IMR-90 (cell line): Measurements from ENCODE around the gene SMYD2. TPM values are rescaled to one million over a fixed set of nuclear protein-coding genes. Genes with fewer than 3 reads are reported as not detected.

Experiments used
- ATAC-seq: fragments of 200-7000 bp; cut with Tn5 transposase; 2 replicates; pipeline ENCODE4 v1.9.1; 2020; ENCODE audit warnings: low read depth, mild to moderate bottlenecking, moderate library complexity
- BruUV-seq: library from RNA; stranded (reverse); fragments of 400-500 nt; replicated peaks from 2 replicates; lab custom pipeline; 2021; lab: Mats Ljungman, UMichigan
- CTCF ChIA-PET: fragments of 300-600 bp; formaldehyde crosslinking; extraction: SDS; loops from one replicate; lab custom pipeline; 2021; ENCODE audit warnings: antibody characterized with exemption; lab: Yijun Ruan, JAX
- POLR2A ChIA-PET: fragments of 300-600 bp; sonication (Branson Sonifier 250); formaldehyde crosslinking; loops from one replicate; lab custom pipeline; 2022; ENCODE audit warnings: antibody characterized with exemption; ENCODE audit not compliant: unreplicated experiment; lab: Charles Lee
- DNase-seq: peaks from one replicate; pipeline ENCODE4 v3.0.0; 2013
- H2AFZ ChIP-seq: replicated peaks from 2 replicates; pipeline ENCODE3; 2013; ENCODE audit warnings: low read length, mild to moderate bottlenecking; ENCODE audit not compliant: poor library complexity
- H2AK5ac ChIP-seq: 2 replicates; pipeline ENCODE4 v1.6.1; 2013; ENCODE audit warnings: low read depth, low read length, inconsistent platforms
- H2AK9ac ChIP-seq: replicated peaks from 2 replicates; pipeline ENCODE3; 2013; ENCODE audit warnings: mild to moderate bottlenecking, low read depth, low read length, moderate library complexity; ENCODE audit not compliant: poor library complexity
- H2BK120ac ChIP-seq: 2 replicates; pipeline ENCODE4 v1.6.1; 2013; ENCODE audit warnings: low read depth, low read length, inconsistent platforms
- H2BK15ac ChIP-seq: 3 replicates; pipeline ENCODE4 v1.6.1; 2013; ENCODE audit warnings: low read depth, low read length, inconsistent platforms
- H2BK20ac ChIP-seq: 2 replicates; pipeline ENCODE4 v1.6.1; 2013; ENCODE audit warnings: low read depth, mild to moderate bottlenecking, inconsistent platforms, low read length, moderate library complexity
- H2BK5ac ChIP-seq: 2 replicates; pipeline ENCODE4 v1.6.1; 2013; ENCODE audit warnings: mild to moderate bottlenecking, low read depth, low read length, inconsistent platforms; ENCODE audit not compliant: poor library complexity, severe bottlenecking
- H3K14ac ChIP-seq: replicated peaks from 2 replicates; pipeline ENCODE4 v1.6.1; 2013; ENCODE audit warnings: low read depth, low read length, inconsistent platforms
- H3K18ac ChIP-seq: 2 replicates; pipeline ENCODE4 v1.6.1; 2013; ENCODE audit warnings: low read depth, low read length, control low read depth
- H3K23ac ChIP-seq: 2 replicates; pipeline ENCODE4 v1.6.1; 2013; ENCODE audit warnings: low read depth, low read length, inconsistent platforms
- H3K27ac ChIP-seq: 2 replicates; pipeline ENCODE4 v1.5.1; 2013; ENCODE audit warnings: mild to moderate bottlenecking, control low read depth, low read length; ENCODE audit not compliant: insufficient read depth
- H3K27me3 ChIP-seq: 2 replicates; pipeline ENCODE4 v1.6.1; 2013; ENCODE audit warnings: low read length; ENCODE audit not compliant: control insufficient read depth, insufficient read depth
- H3K36me3 ChIP-seq: 2 replicates; pipeline ENCODE4 v1.6.1; 2013; ENCODE audit warnings: low read length, mixed read lengths; ENCODE audit not compliant: control insufficient read depth, insufficient read depth
- H3K4ac ChIP-seq: 2 replicates; pipeline ENCODE4 v1.6.1; 2013; ENCODE audit warnings: low read depth, low read length, inconsistent platforms
- H3K4me1 ChIP-seq: 2 replicates; pipeline ENCODE4 v1.6.1; 2013; ENCODE audit warnings: low read length, mixed read lengths; ENCODE audit not compliant: control insufficient read depth, insufficient read depth
- H3K4me2 ChIP-seq: 2 replicates; pipeline ENCODE4 v1.6.1; 2013; ENCODE audit warnings: low read depth, mild to moderate bottlenecking, control low read depth, low read length, moderate library complexity
- H3K4me3 ChIP-seq: 2 replicates; pipeline ENCODE4 v1.5.1; 2013; ENCODE audit warnings: low read depth, mild to moderate bottlenecking, control low read depth, low read length, moderate library complexity; ENCODE audit not compliant: insufficient read depth
- H3K56ac ChIP-seq: 2 replicates; pipeline ENCODE4 v1.6.1; 2013; ENCODE audit warnings: low read length, inconsistent platforms; ENCODE audit not compliant: insufficient read depth; ENCODE audit errors: extremely low read depth
- H3K79me1 ChIP-seq, 2 experiments: 2 replicates each; pipeline ENCODE4 v1.6.1; 2013; ENCODE audit warnings: low read length in 2 of 2, inconsistent platforms in 1 of 2, low read depth in 1 of 2
- H3K9ac ChIP-seq: 2 replicates; pipeline ENCODE4 v1.6.1; 2013; ENCODE audit warnings: low read depth, low read length, control low read depth
- H3K9me1 ChIP-seq: 2 replicates; pipeline ENCODE4 v1.6.1; 2013; ENCODE audit warnings: low read length, inconsistent platforms; ENCODE audit not compliant: insufficient read depth
- H3K9me3 ChIP-seq: 2 replicates; pipeline ENCODE4 v1.6.1; 2013; ENCODE audit warnings: low read length; ENCODE audit not compliant: control insufficient read depth, insufficient read depth
- H4K20me1 ChIP-seq: 2 replicates; pipeline ENCODE4 v1.6.1; 2013; ENCODE audit warnings: low read length, inconsistent platforms; ENCODE audit not compliant: insufficient read depth
- H4K5ac ChIP-seq: 2 replicates; pipeline ENCODE4 v1.6.1; 2013; ENCODE audit warnings: mild to moderate bottlenecking, low read depth, low read length, control low read depth
- H4K8ac ChIP-seq, 2 experiments: 2 replicates each; pipeline ENCODE4 v1.6.1; 2013; ENCODE audit warnings: low read depth in 2 of 2, low read length in 2 of 2, control low read depth in 1 of 2, inconsistent platforms in 1 of 2
- H4K91ac ChIP-seq: 2 replicates; pipeline ENCODE4 v1.6.1; 2013; ENCODE audit warnings: low read depth, low read length, inconsistent platforms; ENCODE audit not compliant: insufficient read depth
- BHLHE40 ChIP-seq: fragments of 150-350 bp; IDR thresholded peaks from 2 replicates; pipeline ENCODE4 v1.6.1; 2016; ENCODE audit warnings: mild to moderate bottlenecking, low read depth, low read length
- CEBPB ChIP-seq: IDR thresholded peaks from 2 replicates; pipeline ENCODE4 v1.6.1; 2012; ENCODE audit warnings: low read depth, low read length, improper control_type of control experiment
- CHD1 ChIP-seq: IDR thresholded peaks from 2 replicates; pipeline ENCODE4 v1.6.1; 2012; ENCODE audit warnings: low read depth, low read length, improper control_type of control experiment
- ELK1 ChIP-seq: fragments of 150-350 bp; IDR thresholded peaks from 2 replicates; pipeline ENCODE4 v1.6.1; 2016; ENCODE audit warnings: low read depth, mild to moderate bottlenecking, low read length, moderate library complexity, borderline replicate concordance
- FOS ChIP-seq: fragments of 150-350 bp; IDR thresholded peaks from 2 replicates; pipeline ENCODE4 v1.6.1; 2016; ENCODE audit warnings: low read depth, low read length
- MAFK ChIP-seq: IDR thresholded peaks from 2 replicates; pipeline ENCODE4 v1.6.1; 2012; ENCODE audit warnings: low read depth, low read length, improper control_type of control experiment
- MAZ ChIP-seq: IDR thresholded peaks from 2 replicates; pipeline ENCODE4 v1.6.1; 2012; ENCODE audit warnings: low read depth, mild to moderate bottlenecking, low read length, improper control_type of control experiment, moderate library complexity, borderline replicate concordance
- MXI1 ChIP-seq: IDR thresholded peaks from 2 replicates; pipeline ENCODE4 v1.6.1; 2012; ENCODE audit warnings: low read depth, mild to moderate bottlenecking, low read length, moderate library complexity, borderline replicate concordance
- NFE2L2 ChIP-seq: fragments of 150-350 bp; IDR thresholded peaks from 2 replicates; pipeline ENCODE4 v1.6.1; 2016; ENCODE audit warnings: low read depth, mild to moderate bottlenecking, low read length
- POLR2A ChIP-seq: IDR thresholded peaks from 2 replicates; pipeline ENCODE4 v1.6.1; 2012; ENCODE audit warnings: mild to moderate bottlenecking, low read depth, low read length
- RAD21 ChIP-seq: IDR thresholded peaks from 2 replicates; pipeline ENCODE4 v1.6.1; 2012; ENCODE audit warnings: low read length, improper control_type of control experiment
- RCOR1 ChIP-seq: IDR thresholded peaks from 2 replicates; pipeline ENCODE4 v1.6.1; 2012; ENCODE audit warnings: mild to moderate bottlenecking, low read length, improper control_type of control experiment; ENCODE audit not compliant: insufficient replicate concordance
- RFX5 ChIP-seq: IDR thresholded peaks from 2 replicates; pipeline ENCODE4 v1.8.0; 2012; ENCODE audit warnings: low read depth, mild to moderate bottlenecking, low read length, moderate library complexity
- SMC3 ChIP-seq: fragments of 150-350 bp; IDR thresholded peaks from 2 replicates; pipeline ENCODE4 v1.6.1; 2016; ENCODE audit warnings: low read depth, mild to moderate bottlenecking, antibody characterized with exemption, low read length, moderate library complexity
- WGBS, 2 experiments: methylation state at CpG; one replicate each; pipeline versions ENCODE4 v1.1.5 to v1.1.7; 2013; ENCODE audit warnings: missing lambda C conversion rate in 2 of 2; ENCODE audit not compliant: insufficient read length in 1 of 2; ENCODE audit errors: extremely low coverage in 2 of 2; 5-methylcytosine and 5-hydroxymethylcytosine counted together
- dilution Hi-C: fragments of 300-500 bp; cut with HindIII; formaldehyde crosslinking; loops from one replicate; pipeline ENCODE4 v1.14.3; 2018; ENCODE audit warnings: low sequenced_read_pairs; ENCODE audit not compliant: unreplicated experiment
- in situ Hi-C: fragments of 300-500 bp; cut with MboI; formaldehyde crosslinking; loops from 3 replicates; pipeline ENCODE4 v1.14.3; 2019; ENCODE audit warnings: low sequenced_read_pairs, inconsistent platforms, mixed read lengths
- intact Hi-C: fragments of 100-400 bp; cut with micrococcal nuclease; formaldehyde crosslinking; loops from 2 replicates; pipeline ENCODE4 v1.10.0; 2022
- polyA plus RNA-seq, 3 experiments: library from polyadenylated mRNA; depleted of rRNA; stranded (reverse); fragments of >200 nt; gene quantifications; 2 replicates each; pipeline ENCODE4 v1.2.3, GENCODE V29; 2012; ENCODE audit warnings: low replicate concordance in 1 of 3
- total RNA-seq: library from RNA; depleted of rRNA; stranded (reverse); fragments of >200 nt; gene quantifications from 2 replicates; pipeline ENCODE4 v1.2.3, GENCODE V29; 2012
- TF ChIP-seq, protein P1 (sequence below): fragments of 150-350 bp; IDR thresholded peaks from 2 replicates; pipeline ENCODE4 v1.6.1; 2017; ENCODE audit warnings: mild to moderate bottlenecking, antibody characterized with exemption, low read length, low read depth
- TF ChIP-seq, protein P2 (sequence below): conservative IDR thresholded peaks from 2 replicates; pipeline ENCODE4 v1.5.1; 2012; ENCODE audit warnings: mild to moderate bottlenecking, low read depth, low read length, improper control_type of control experiment

Gene SMYD2
- total and polyA plus RNA-seq, 2 of the 4 experiments (the other 2 are of a cell fraction): 32.7 to 61.7 TPM

DNA sequence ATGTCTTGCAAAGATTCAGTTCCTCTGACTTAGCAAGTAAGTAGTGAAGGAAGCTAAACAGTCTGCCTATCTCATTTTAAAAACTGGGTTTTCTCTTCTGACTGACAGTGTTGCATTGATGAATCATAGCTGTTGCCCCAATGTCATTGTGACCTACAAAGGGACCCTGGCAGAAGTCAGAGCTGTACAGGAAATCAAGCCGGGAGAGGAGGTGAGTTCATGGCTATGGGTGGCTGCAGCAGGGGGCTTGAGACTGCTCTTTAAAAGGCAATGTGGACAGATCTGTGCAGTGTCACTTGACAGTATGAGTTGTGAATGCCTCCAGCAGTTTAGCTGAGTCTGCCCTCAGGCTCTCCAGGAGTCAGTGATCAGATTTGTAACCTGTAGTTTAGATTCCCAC, 46.6 kb downstream of the SMYD2 start:
- no peak overlapping the region for H3K14ac ChIP-seq
- in situ Hi-C loops (no loop called here), dilution Hi-C loops (no loop called here), intact Hi-C loops (loop anchor here (5.0 to 10.0 kb wide), 2 partner anchors 1083 to 1205 kb away; no protein-coding TSS in a partner anchor)
- H3K9ac ChIP-seq: no peak overlapping the region
- no peak overlapping the region for H2BK5ac ChIP-seq
- no peak overlapping the region for H2AK9ac ChIP-seq
- TF ChIP-seq SMC3 (no peak), MXI1 (no peak), POLR2A (no peak), NFE2L2 (no peak), MAZ (no peak), RFX5 (no peak), ELK1 (no peak), RAD21 (no peak), FOS (no peak), MAFK (no peak), BHLHE40 (no peak), RCOR1 (no peak), CHD1 (no peak), CEBPB (no peak)
- TF ChIP-seq, protein P1, sequence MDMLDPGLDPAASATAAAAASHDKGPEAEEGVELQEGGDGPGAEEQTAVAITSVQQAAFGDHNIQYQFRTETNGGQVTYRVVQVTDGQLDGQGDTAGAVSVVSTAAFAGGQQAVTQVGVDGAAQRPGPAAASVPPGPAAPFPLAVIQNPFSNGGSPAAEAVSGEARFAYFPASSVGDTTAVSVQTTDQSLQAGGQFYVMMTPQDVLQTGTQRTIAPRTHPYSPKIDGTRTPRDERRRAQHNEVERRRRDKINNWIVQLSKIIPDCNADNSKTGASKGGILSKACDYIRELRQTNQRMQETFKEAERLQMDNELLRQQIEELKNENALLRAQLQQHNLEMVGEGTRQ: no peak
- TF ChIP-seq, protein P2, sequence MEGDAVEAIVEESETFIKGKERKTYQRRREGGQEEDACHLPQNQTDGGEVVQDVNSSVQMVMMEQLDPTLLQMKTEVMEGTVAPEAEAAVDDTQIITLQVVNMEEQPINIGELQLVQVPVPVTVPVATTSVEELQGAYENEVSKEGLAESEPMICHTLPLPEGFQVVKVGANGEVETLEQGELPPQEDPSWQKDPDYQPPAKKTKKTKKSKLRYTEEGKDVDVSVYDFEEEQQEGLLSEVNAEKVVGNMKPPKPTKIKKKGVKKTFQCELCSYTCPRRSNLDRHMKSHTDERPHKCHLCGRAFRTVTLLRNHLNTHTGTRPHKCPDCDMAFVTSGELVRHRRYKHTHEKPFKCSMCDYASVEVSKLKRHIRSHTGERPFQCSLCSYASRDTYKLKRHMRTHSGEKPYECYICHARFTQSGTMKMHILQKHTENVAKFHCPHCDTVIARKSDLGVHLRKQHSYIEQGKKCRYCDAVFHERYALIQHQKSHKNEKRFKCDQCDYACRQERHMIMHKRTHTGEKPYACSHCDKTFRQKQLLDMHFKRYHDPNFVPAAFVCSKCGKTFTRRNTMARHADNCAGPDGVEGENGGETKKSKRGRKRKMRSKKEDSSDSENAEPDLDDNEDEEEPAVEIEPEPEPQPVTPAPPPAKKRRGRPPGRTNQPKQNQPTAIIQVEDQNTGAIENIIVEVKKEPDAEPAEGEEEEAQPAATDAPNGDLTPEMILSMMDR: no peak
- H3K23ac ChIP-seq: no peak overlapping the region
- H3K4me1 ChIP-seq: no peaks in the 10 kb centered on the region
- no peak overlapping the region for H3K4me3 ChIP-seq
- H2AFZ ChIP-seq: no peak overlapping the region
- no peak overlapping the region for H2BK20ac ChIP-seq
- H4K20me1 ChIP-seq: no peaks in the 10 kb centered on the region
- 0 out of 4 replicates have a peak, but pooled peaks cover 0 to 2% of the 10 kb centered on the region in 2 experiments for H3K79me1 ChIP-seq
- no peak overlapping the region for H4K91ac ChIP-seq
- H4K5ac ChIP-seq: no peak overlapping the region
- H3K9me3 ChIP-seq: no peaks in the 10 kb centered on the region
- H3K56ac ChIP-seq: no peak overlapping the region
- no peak overlapping the region for H4K8ac ChIP-seq
- whole genome bisulfite sequencing, 2 experiments: 100% methylated on average over 1 of the region's 1 CpG; no CpG with 5 or more reads in 1 of the 2 experiments
- ChIA-PET POLR2A (no interaction called here), CTCF (interaction anchor here (0.6 to 7.9 kb wide), 10 partner anchors 10 to 297 kb away, joined by 3 to 79 read pairs (median 9); no protein-coding TSS in a partner anchor)
- H3K4me2 ChIP-seq: no peak overlapping the region
- H3K27me3 ChIP-seq: no peaks in the 10 kb centered on the region
- H2AK5ac ChIP-seq: no peak overlapping the region
- H3K18ac ChIP-seq: no peak overlapping the region
- no peak overlapping the region for H2BK120ac ChIP-seq
- no peak overlapping the region for H2BK15ac ChIP-seq
- ATAC-seq: no peak
- DNase-seq: no peak
- no peak overlapping the region for H3K27ac ChIP-seq
- BruUV-seq: no TSS peak
- no peaks in the 10 kb centered on the region for H3K9me1 ChIP-seq
- H3K4ac ChIP-seq: no peak overlapping the region
- H3K36me3 ChIP-seq: no peaks in the 10 kb centered on the region
